ENCODE measurements around the gene GUCY2F.

GUCY2F gene

GRCh38 chrX:109384699-109385098 is 97.2 kb downstream of the GUCY2F start:
- no peak for DNase-seq (ENCODE audit: low read depth)

GRCh38 chrX:109382332-109382731 is 99.6 kb downstream of the GUCY2F start:
- no peak for TF ChIP-seq CTCF (IDR thresholded peaks at IDR 0.05; ENCODE audit: control insufficient read depth, insufficient read depth, low read depth, low read length, missing control alignments)
- H3K4me3 ChIP-seq (ENCODE audit: control insufficient read depth, low read depth, low read length), result no peak overlapping the region
- DNase-seq (ENCODE audit: low read depth), result no peak

More at GRCh38 chrX:109384699-109385098, 97.2 kb downstream of the GUCY2F start:
- no peak overlapping the region for H3K4me3 ChIP-seq (ENCODE audit: control insufficient read depth, low read depth, low read length)
- peak; percentile 37 for TF ChIP-seq CTCF (IDR thresholded peaks at IDR 0.05; ENCODE audit: control insufficient read depth, insufficient read depth, low read depth, low read length, missing control alignments)

- DNase-seq (ENCODE audit: low read depth), result no peak
- no peak for TF ChIP-seq CTCF (IDR thresholded peaks at IDR 0.05; ENCODE audit: control insufficient read depth, insufficient read depth, low read depth, low read length, missing control alignments)
- no peak overlapping the region for H3K4me3 ChIP-seq (ENCODE audit: control insufficient read depth, low read depth, low read length)
These were observed 103.6 kb downstream of the GUCY2F start for GRCh38 chrX:109378281-109378680.

GRCh38 chrX:109374262-109374960 is 107.5 kb downstream of the GUCY2F start:
- TF ChIP-seq CTCF (IDR thresholded peaks at IDR 0.05; ENCODE audit: control insufficient read depth, insufficient read depth, low read depth, low read length, missing control alignments), result no peak
- no peak overlapping the region for H3K4me3 ChIP-seq (ENCODE audit: control insufficient read depth, low read depth, low read length)
- DNase-seq (ENCODE audit: low read depth), result no peak

GRCh38 chrX:109373468-109373867 is 108.4 kb downstream of the GUCY2F start:
- no peak overlapping the region for H3K4me3 ChIP-seq (ENCODE audit: control insufficient read depth, low read depth, low read length)
- no peak for TF ChIP-seq CTCF (IDR thresholded peaks at IDR 0.05; ENCODE audit: control insufficient read depth, insufficient read depth, low read depth, low read length, missing control alignments)
- no peak for DNase-seq (ENCODE audit: low read depth)

GRCh38 chrX:109372716-109373115 is 109.2 kb downstream of the GUCY2F start:
- no peak for TF ChIP-seq CTCF (IDR thresholded peaks at IDR 0.05; ENCODE audit: control insufficient read depth, insufficient read depth, low read depth, low read length, missing control alignments)
- no peak overlapping the region for H3K4me3 ChIP-seq (ENCODE audit: control insufficient read depth, low read depth, low read length)
- no peak for DNase-seq (ENCODE audit: low read depth)
